ENCODE data around the gene CCDC24.

Gene CCDC24

DNA sequence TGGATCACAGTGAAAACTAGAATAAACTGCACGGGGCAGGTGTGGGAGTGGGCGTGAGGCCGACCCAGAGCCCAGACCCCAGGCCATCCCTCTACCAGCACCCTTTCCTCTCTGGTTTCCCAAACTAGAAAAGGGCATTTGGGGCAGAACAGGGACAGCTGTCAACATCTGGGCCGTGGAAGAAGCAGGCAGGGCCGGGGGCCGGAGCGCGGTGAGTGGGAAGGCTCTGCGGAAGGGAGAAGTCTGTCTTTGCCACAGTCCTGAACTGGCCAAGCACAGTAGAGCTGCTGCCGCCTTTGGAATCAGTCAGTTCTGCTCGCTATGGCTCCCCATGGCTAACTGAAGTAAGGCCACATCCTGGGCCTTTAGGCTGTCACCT, 6.6 kb downstream of the CCDC24 start:
- Histone ChIP-seq H3K4me2 (ENCODE audit: low read depth, low read length, poor library complexity, severe bottlenecking) (no peak overlapping the region), H3K4me1 (ENCODE audit: insufficient read depth, low read length, poor library complexity, severe bottlenecking) (no peaks in the 10 kb centered on the region), H3K27me3 (ENCODE audit: insufficient read depth, low read length, poor library complexity, severe bottlenecking) (no peaks in the 10 kb centered on the region), H3K9ac (ENCODE audit: low read depth, low read length, poor library complexity, severe bottlenecking) (no peak overlapping the region), H2AFZ (ENCODE audit: low read length) (no peak overlapping the region), H3K9me3 (ENCODE audit: insufficient read depth, low read depth, low read length) (no peaks in the 10 kb centered on the region), H4K20me1 (ENCODE audit: insufficient read depth, low read length, poor library complexity, severe bottlenecking) (no peaks in the 10 kb centered on the region), H3K79me2 (ENCODE audit: insufficient read depth, low read length) (no peaks in the 10 kb centered on the region), H3K4me3 (ENCODE audit: low read length, poor library complexity, severe bottlenecking) (no peak overlapping the region), H3F3A (ENCODE audit: low read depth) (no peaks in the 10 kb centered on the region), H3K9me2 (replicated peaks; ENCODE audit: low read depth, low read length) (no peaks in the 10 kb centered on the region), H3K36me3 (ENCODE audit: insufficient read depth, low read length) (no peaks in the 10 kb centered on the region)
- TF ChIP-seq, protein P1, sequence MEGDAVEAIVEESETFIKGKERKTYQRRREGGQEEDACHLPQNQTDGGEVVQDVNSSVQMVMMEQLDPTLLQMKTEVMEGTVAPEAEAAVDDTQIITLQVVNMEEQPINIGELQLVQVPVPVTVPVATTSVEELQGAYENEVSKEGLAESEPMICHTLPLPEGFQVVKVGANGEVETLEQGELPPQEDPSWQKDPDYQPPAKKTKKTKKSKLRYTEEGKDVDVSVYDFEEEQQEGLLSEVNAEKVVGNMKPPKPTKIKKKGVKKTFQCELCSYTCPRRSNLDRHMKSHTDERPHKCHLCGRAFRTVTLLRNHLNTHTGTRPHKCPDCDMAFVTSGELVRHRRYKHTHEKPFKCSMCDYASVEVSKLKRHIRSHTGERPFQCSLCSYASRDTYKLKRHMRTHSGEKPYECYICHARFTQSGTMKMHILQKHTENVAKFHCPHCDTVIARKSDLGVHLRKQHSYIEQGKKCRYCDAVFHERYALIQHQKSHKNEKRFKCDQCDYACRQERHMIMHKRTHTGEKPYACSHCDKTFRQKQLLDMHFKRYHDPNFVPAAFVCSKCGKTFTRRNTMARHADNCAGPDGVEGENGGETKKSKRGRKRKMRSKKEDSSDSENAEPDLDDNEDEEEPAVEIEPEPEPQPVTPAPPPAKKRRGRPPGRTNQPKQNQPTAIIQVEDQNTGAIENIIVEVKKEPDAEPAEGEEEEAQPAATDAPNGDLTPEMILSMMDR (conservative IDR thresholded peaks at IDR 0.05; ENCODE audit: low read length), result no peak
- TF ChIP-seq EZH2phosphoT487 (IDR thresholded peaks at IDR 0.05; ENCODE audit: borderline replicate concordance), result no peak

DNA sequence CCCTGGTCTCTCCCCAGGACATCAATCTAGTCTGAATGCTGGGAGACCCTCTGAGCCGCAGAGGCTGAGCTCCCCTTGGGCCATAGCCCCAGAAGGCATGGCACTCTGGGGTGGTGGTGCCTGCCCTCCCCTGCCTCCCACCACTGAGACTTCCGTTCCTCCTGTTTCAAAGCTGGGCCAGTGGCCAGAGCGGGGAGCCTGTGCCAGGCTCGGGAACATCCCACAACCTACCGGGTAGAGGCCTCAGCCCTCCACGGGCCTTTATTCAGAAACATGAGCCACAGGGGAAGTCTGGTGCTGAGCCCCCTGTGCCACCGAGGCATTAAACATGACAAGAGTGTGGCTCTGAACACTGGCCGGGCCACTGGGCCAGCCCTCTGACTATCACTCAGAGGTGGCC, 8.1 kb downstream of the CCDC24 start:
- Histone ChIP-seq H3K4me1 (ENCODE audit: insufficient read depth, low read length, poor library complexity, severe bottlenecking) (no peaks in the 10 kb centered on the region), H4K20me1 (ENCODE audit: insufficient read depth, low read length, poor library complexity, severe bottlenecking) (no peaks in the 10 kb centered on the region)

DNA sequence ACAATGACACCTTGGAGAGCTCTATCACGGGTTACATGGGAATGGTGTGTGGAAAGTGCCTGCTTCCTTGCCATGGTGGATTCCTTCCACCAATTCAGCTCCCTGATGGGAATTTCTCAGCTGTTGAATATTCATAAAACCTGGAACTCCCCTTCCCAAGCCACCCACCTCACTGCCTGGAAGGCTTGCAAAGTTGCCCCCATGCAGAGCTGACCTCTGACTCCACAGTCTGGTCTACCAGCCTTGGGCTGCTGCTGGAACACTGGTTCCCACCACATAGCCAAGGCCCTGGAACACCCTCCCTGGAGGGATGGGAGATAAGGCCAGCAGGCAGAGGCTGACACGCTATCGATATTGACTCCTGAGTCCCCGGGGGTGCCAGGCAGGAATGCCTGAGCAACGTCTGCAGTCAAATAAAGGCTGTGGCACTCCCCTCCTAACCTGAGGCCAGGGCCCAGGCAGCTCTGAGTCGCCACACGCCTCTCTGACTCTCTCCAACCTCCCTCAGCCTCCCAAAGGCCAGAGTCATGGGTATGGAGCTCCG, 8.8 kb downstream of the CCDC24 start:
- H3F3A ChIP-seq (ENCODE audit: low read depth), result no peaks in the 10 kb centered on the region
- H3K4me2 ChIP-seq (ENCODE audit: low read depth, low read length, poor library complexity, severe bottlenecking), result no peak overlapping the region
- H2AFZ ChIP-seq (ENCODE audit: low read length), result no peak overlapping the region
- H3K27me3 ChIP-seq (ENCODE audit: insufficient read depth, low read length, poor library complexity, severe bottlenecking), result no peaks in the 10 kb centered on the region
- no peaks in the 10 kb centered on the region for H3K9me3 ChIP-seq (ENCODE audit: insufficient read depth, low read depth, low read length)
- H3K4me1 ChIP-seq (ENCODE audit: insufficient read depth, low read length, poor library complexity, severe bottlenecking), result no peaks in the 10 kb centered on the region
- H3K4me3 ChIP-seq (ENCODE audit: low read length, poor library complexity, severe bottlenecking), result no peak overlapping the region
- H3K36me3 ChIP-seq (ENCODE audit: insufficient read depth, low read length), result no peaks in the 10 kb centered on the region
- H3K79me2 ChIP-seq (ENCODE audit: insufficient read depth, low read length), result no peaks in the 10 kb centered on the region
- H4K20me1 ChIP-seq (ENCODE audit: insufficient read depth, low read length, poor library complexity, severe bottlenecking), result no peaks in the 10 kb centered on the region
- H3K9me2 ChIP-seq (replicated peaks; ENCODE audit: low read depth, low read length), result no peaks in the 10 kb centered on the region
- TF ChIP-seq EZH2phosphoT487 (IDR thresholded peaks at IDR 0.05; ENCODE audit: borderline replicate concordance), result no peak
- TF ChIP-seq, protein P1 (conservative IDR thresholded peaks at IDR 0.05; ENCODE audit: low read length), result no peak
- no peak overlapping the region for H3K9ac ChIP-seq (ENCODE audit: low read depth, low read length, poor library complexity, severe bottlenecking)

More for the DNA sequence above, 8.1 kb downstream of the CCDC24 start:
- Histone ChIP-seq H3F3A (ENCODE audit: low read depth) (no peaks in the 10 kb centered on the region), H2AFZ (ENCODE audit: low read length) (no peak overlapping the region), H3K4me2 (ENCODE audit: low read depth, low read length, poor library complexity, severe bottlenecking) (no peak overlapping the region), H3K9me3 (ENCODE audit: insufficient read depth, low read depth, low read length) (no peaks in the 10 kb centered on the region), H3K27me3 (ENCODE audit: insufficient read depth, low read length, poor library complexity, severe bottlenecking) (no peaks in the 10 kb centered on the region), H3K9me2 (replicated peaks; ENCODE audit: low read depth, low read length) (no peaks in the 10 kb centered on the region), H3K79me2 (ENCODE audit: insufficient read depth, low read length) (no peaks in the 10 kb centered on the region), H3K36me3 (ENCODE audit: insufficient read depth, low read length) (no peaks in the 10 kb centered on the region), H3K4me3 (ENCODE audit: low read length, poor library complexity, severe bottlenecking) (no peak overlapping the region), H3K9ac (ENCODE audit: low read depth, low read length, poor library complexity, severe bottlenecking) (no peak overlapping the region)
- no peak for TF ChIP-seq EZH2phosphoT487 (IDR thresholded peaks at IDR 0.05; ENCODE audit: borderline replicate concordance)
- TF ChIP-seq, protein P1 (conservative IDR thresholded peaks at IDR 0.05; ENCODE audit: low read length), result no peak

Data from Loucy (cell line).